Neural cell (in vitro differentiated cells): ENCODE measurements around the gene LPAR1. TPM values are rescaled to one million over a fixed set of nuclear protein-coding genes. Genes with fewer than 3 reads are reported as not detected.

Experiments
- H2AFZ ChIP-seq: fragments of 200-600, 300-800 bp; sonication (generic), shearing (Covaris generic); 2 replicates; pipeline ENCODE4 v1.6.0; 2014; ENCODE audit warnings: low read depth, mild to moderate bottlenecking, antibody characterized with exemption, low read length, moderate library complexity
- H3F3A ChIP-seq: fragments of 200-600 bp; shearing (Covaris generic); 2 replicates; pipeline ENCODE4 v1.6.1; 2016; ENCODE audit warnings: mild to moderate bottlenecking, moderate library complexity, mixed read lengths, antibody characterized with exemption, low read length; ENCODE audit not compliant: insufficient read depth, poor library complexity, severe bottlenecking
- H3K27ac ChIP-seq: fragments of 200-600, 300-800 bp; sonication (generic), shearing (Covaris generic); 2 replicates; pipeline ENCODE4 v1.5.1; 2014; ENCODE audit warnings: mild to moderate bottlenecking, low read length, moderate library complexity
- H3K27me3 ChIP-seq: fragments of 300-800, 200-600 bp; sonication (generic), shearing (Covaris generic); 2 replicates; pipeline ENCODE4 v1.6.0; 2014; ENCODE audit warnings: mild to moderate bottlenecking, low read depth, low read length, moderate library complexity; ENCODE audit not compliant: insufficient read depth
- H3K36me3 ChIP-seq: fragments of 300-800, 200-600 bp; sonication (generic), shearing (Covaris generic); 2 replicates; pipeline ENCODE4 v1.5.1; 2014; ENCODE audit warnings: mild to moderate bottlenecking, antibody characterized with exemption, low read length, moderate library complexity; ENCODE audit not compliant: insufficient read depth
- H3K4me2 ChIP-seq: fragments of 300-800, 200-600 bp; sonication (generic), shearing (Covaris generic); 2 replicates; pipeline ENCODE4 v1.6.0; 2014; ENCODE audit warnings: mild to moderate bottlenecking, low read length
- H3K4me3 ChIP-seq: fragments of 300-800, 200-600 bp; sonication (generic), shearing (Covaris generic); 2 replicates; pipeline ENCODE4 v1.5.1; 2014; ENCODE audit warnings: mild to moderate bottlenecking, low read length, moderate library complexity
- H3K79me2 ChIP-seq: fragments of 200-600 bp; shearing (Covaris generic); replicated peaks from 2 replicates; pipeline ENCODE4 v1.6.0; 2014; ENCODE audit warnings: mild to moderate bottlenecking, low read length, moderate library complexity; ENCODE audit not compliant: insufficient read depth
- H3K9ac ChIP-seq: fragments of 300-800, 200-600 bp; sonication (generic), shearing (Covaris generic); 2 replicates; pipeline ENCODE4 v1.6.1; 2016; ENCODE audit warnings: mild to moderate bottlenecking, low read length, mixed read lengths
- H3K9me2 ChIP-seq: fragments of 200-600 bp; shearing (Covaris generic); 2 replicates; pipeline ENCODE4 v1.6.1; 2016; ENCODE audit warnings: mild to moderate bottlenecking, low read length, mixed read lengths; ENCODE audit not compliant: insufficient read depth
- H3K9me3 ChIP-seq: fragments of 200-600, 300-800 bp; sonication (generic), shearing (Covaris generic); 2 replicates; pipeline ENCODE4 v1.6.1; 2016; ENCODE audit warnings: mild to moderate bottlenecking, mixed run types, low read length, moderate library complexity, mixed read lengths
- H4K20me1 ChIP-seq: fragments of 200-600 bp; shearing (Covaris generic); 2 replicates; pipeline ENCODE4 v1.6.1; 2016; ENCODE audit warnings: mild to moderate bottlenecking, mixed run types; ENCODE audit not compliant: insufficient read depth
- CTCF ChIP-seq: fragments of 450-650 bp; IDR thresholded peaks from 2 replicates; pipeline ENCODE4 v1.5.1; 2014; ENCODE audit warnings: antibody characterized with exemption, mild to moderate bottlenecking, moderate library complexity; ENCODE audit not compliant: poor library complexity, severe bottlenecking
- EP300 ChIP-seq: fragments of 450-650 bp; conservative IDR thresholded peaks from 2 replicates; pipeline ENCODE4 v1.6.1; 2014; ENCODE audit warnings: antibody characterized with exemption, mild to moderate bottlenecking, moderate library complexity; ENCODE audit not compliant: poor library complexity, severe bottlenecking
- EZH2 ChIP-seq: fragments of 200-600, 300-800 bp; shearing (Covaris generic), sonication (generic); IDR thresholded peaks from 2 replicates; pipeline ENCODE4 v1.6.1; 2014; ENCODE audit warnings: antibody characterized with exemption, low read length, borderline replicate concordance, mild to moderate bottlenecking; ENCODE audit not compliant: insufficient read depth, poor library complexity, severe bottlenecking
- MXI1 ChIP-seq: fragments of 450-650 bp; conservative IDR thresholded peaks from 2 replicates; pipeline ENCODE4 v1.6.1; 2014; ENCODE audit warnings: antibody characterized with exemption, mild to moderate bottlenecking; ENCODE audit not compliant: poor library complexity, severe bottlenecking
- POLR2AphosphoS5 ChIP-seq: IDR thresholded peaks from 2 replicates; pipeline ENCODE4 v1.6.1; 2012
- RAD21 ChIP-seq: fragments of 450-650 bp; conservative IDR thresholded peaks from 2 replicates; pipeline ENCODE4 v1.6.1; 2014; ENCODE audit warnings: antibody characterized with exemption, mild to moderate bottlenecking, moderate library complexity
- REST ChIP-seq: IDR thresholded peaks from 2 replicates; pipeline ENCODE4 v1.6.1; 2012; ENCODE audit warnings: borderline replicate concordance
- SMC3 ChIP-seq: fragments of 450-650 bp; conservative IDR thresholded peaks from 2 replicates; pipeline ENCODE4 v1.6.1; 2014; ENCODE audit warnings: antibody characterized with exemption, mild to moderate bottlenecking, moderate library complexity; ENCODE audit not compliant: poor library complexity
- TAF1 ChIP-seq: IDR thresholded peaks from 2 replicates; pipeline ENCODE4 v1.6.1; 2012; ENCODE audit warnings: low read depth
- polyA plus RNA-seq: library from polyadenylated mRNA; depleted of rRNA; stranded (reverse); fragments of >200 nt; gene quantifications from 2 replicates; pipeline ENCODE4 v1.2.3, GENCODE V29; 2014

LPAR1 gene
- polyA plus RNA-seq, 1 donor from 2014 or later = 0.54 TPM

- TF ChIP-seq RAD21 (peak; percentile 15), EP300 (no peak), CTCF (peak; percentile 24), EZH2 (no peak)
- Histone ChIP-seq H3K9me2 (no peaks in the 10 kb centered on the region), H3K79me2 (no peaks in the 10 kb centered on the region), H4K20me1 (no peaks in the 10 kb centered on the region), H2AFZ (no peak overlapping the region), H3K9me3 (no peaks in the 10 kb centered on the region), H3K27ac (no peak overlapping the region), H3K9ac (no peak overlapping the region), H3K4me2 (no peak overlapping the region), H3K36me3 (no peaks in the 10 kb centered on the region), H3F3A (no peaks in the 10 kb centered on the region), H3K27me3 (peaks cover 62% of the 10 kb centered on the region), H3K4me3 (peak overlapping the region; percentile 69)
Observed at GRCh38 chr9:111036429-111036789, 1.9 kb downstream of the LPAR1 start.

GRCh38 chr9:111035543-111036428 lies 2.5 kb downstream of the LPAR1 start:
- Histone ChIP-seq H3K27ac (no peak overlapping the region), H3K4me3 (peak overlapping the region; percentile 69), H3F3A (no peaks in the 10 kb centered on the region), H3K27me3 (peaks cover 62% of the 10 kb centered on the region), H4K20me1 (no peaks in the 10 kb centered on the region), H3K79me2 (no peaks in the 10 kb centered on the region), H3K9me3 (no peaks in the 10 kb centered on the region), H3K36me3 (no peaks in the 10 kb centered on the region), H3K9ac (no peak overlapping the region), H2AFZ (no peak overlapping the region), H3K9me2 (no peaks in the 10 kb centered on the region), H3K4me2 (no peak overlapping the region)
- TF ChIP-seq SMC3 = no peak
- no peak for TF ChIP-seq POLR2AphosphoS5
- no peak for TF ChIP-seq MXI1
- no peak for TF ChIP-seq CTCF
- TF ChIP-seq EZH2 = no peak
- no peak for TF ChIP-seq REST
- TF ChIP-seq EP300 = no peak
- no peak for TF ChIP-seq RAD21
- no peak for TF ChIP-seq TAF1
